HG03064 (cell line): ENCODE measurements around the gene SLC22A5.
A peak's percentile ranks its signal among the peaks of the same experiment; 100 is the strongest.
"Not testable (repeated sequence)": the region's sequence is repeated elsewhere in the genome, so short reads cannot be mapped to it uniquely, and the experiment has no call there.

Source experiments
- ATAC-seq: cut with Tn5 transposase; IDR thresholded peaks from one replicate; pipeline ENCODE4 v1.9.1; 2021; ENCODE audit warnings: low read depth; ENCODE audit not compliant: unreplicated experiment

The SLC22A5 gene

DNA sequence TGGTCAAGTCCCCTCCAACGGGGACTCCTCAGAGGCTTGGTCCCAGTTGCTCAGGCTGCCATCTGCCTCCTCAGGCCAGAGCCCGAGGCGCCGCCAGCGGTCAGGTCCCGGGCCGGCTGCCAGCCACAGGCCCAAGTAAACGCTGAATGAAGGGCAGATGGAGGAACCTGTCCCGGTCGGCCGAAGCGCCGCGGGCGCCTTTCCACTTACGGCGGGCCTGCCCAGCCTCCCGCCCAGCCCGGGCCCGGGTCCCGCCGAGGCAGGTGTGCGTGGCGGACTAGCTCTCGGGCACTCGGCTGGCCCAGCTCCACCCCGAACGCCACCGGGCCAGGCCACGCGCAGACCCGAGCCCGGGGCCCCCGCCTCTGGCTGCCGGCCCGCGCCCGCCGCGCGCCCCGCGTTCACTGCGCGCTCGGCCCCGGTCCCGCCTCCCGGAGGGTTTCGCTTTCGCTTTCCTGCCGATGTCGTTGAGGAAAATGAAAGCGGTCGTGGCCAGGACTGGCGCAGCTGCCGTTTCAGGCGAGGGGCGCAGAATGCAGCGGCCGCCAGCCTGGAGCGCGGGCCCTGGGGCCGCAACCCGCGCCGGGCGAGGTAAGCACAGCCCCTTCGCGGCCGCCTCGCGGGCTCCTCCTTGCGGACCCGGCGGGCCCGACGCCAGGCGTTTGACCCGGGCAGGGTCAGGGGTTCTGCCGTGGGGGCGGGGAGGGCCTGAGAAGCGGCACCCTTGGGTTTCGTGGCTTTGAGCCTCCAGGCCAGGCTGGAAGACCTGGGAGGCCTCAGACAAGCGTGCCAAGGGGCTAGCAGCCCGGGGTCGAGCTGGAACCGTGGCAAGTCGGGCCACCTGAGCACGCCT lies 41.2 kb downstream of the SLC22A5 start:
- peak; percentile 47 for ATAC-seq

DNA sequence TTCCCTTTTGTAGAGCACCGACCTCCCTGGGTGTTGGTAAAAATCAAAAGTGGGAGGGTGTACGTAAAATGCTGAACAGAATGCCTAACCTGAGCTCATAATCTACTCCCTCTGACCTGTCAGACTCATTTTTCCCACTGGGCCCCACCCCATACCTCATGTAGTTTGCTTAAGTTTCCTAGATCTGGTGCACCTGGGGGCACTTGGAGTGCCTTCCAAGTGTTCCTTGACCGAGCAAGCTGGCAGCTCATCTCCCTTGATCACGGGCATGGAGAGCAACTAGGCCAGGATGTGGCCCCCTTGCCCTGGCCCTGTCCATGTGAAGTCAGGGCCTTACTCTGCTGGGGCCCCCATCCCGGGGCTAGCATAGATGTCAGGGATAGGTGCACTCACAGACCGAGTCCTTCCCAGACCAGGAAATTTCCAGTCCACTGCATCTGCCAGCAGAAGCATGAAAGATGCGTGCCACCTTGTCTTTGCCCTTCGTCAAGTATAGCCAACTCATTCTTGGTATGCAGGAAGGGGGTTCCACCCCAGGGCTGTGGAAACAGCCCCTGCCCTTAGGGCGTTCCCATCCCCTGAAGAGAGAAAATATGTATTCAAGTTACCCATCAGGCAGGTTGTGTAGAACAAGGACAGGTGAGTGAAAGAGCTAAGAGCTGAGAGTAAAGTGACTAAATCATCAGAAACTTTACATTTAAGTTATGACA lies 41.9 kb downstream of the SLC22A5 start:
- peak; percentile 11 for ATAC-seq

DNA sequence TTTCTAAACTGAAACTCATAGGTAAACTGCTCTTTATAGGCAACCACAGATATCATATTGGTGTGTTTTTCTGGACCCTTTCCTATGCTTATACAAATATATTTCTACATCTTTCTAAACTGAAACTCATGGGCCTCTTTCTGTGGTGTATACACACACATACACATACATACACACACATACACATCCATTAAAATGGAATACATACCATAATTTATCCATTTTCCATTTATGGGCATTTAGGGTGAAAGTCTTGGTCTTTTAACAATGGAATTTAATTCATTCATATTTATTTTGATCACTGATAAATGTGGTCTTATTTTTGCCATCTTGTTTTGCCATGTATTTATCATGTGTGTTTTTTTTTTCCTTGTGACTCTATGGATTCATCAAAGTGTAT lies 44.1 kb downstream of the SLC22A5 start:
- no peak for ATAC-seq

DNA sequence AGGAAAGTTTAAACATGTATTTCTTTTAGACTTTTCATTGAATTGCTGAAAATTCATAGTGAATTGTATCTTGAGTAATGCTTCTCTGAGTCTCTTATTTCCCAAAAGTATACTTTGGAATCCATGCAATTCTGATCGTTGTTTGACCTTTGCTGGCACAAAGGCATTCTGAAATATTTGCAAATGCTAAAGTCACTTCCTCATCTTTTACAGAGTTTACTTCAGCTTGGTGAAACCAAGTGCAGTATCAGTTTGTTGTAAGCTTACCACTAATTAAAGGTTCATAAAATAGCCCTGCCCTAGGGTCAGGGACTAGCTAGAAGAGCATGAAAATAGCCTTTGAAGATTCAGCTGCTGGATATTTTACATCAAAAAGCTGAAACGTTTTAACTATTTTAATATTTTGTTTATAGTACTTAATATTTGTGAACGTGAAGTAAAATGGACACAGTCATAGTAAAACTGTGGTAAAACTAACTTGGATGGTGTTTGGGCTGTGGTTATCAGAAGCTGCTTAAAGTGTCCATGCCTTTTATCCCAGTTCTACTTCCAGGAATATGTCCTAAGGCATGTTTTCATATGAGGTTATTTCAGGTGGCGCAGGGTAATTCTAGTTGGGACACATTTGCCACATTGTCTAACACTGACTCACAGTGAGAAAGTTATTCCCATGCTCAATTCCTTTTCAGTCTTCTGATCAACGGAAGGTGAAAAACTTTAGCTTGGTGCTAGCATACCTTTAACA lies 45.3 kb downstream of the SLC22A5 start:
- ATAC-seq = no peak

DNA sequence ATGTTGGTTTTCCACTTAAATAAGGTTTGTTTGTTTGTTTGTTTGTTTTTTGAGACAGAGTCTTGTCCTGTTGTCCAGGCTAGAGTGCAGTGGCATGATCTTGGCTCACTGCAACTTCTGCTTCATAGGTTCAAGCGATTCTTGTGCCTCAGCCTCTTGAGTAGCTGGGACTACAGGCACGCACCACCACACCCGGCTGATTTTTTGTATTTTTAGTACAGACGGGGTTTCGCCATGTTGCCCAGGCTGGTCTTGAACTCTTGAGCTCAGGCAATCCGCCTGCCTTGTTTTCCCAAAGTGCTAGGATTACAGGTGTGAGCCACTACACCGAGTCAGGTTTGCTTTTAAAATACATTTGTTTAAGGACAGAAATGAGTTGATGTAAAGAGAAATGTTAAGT lies 46.0 kb downstream of the SLC22A5 start:
- ATAC-seq = not testable (repeated sequence)

DNA sequence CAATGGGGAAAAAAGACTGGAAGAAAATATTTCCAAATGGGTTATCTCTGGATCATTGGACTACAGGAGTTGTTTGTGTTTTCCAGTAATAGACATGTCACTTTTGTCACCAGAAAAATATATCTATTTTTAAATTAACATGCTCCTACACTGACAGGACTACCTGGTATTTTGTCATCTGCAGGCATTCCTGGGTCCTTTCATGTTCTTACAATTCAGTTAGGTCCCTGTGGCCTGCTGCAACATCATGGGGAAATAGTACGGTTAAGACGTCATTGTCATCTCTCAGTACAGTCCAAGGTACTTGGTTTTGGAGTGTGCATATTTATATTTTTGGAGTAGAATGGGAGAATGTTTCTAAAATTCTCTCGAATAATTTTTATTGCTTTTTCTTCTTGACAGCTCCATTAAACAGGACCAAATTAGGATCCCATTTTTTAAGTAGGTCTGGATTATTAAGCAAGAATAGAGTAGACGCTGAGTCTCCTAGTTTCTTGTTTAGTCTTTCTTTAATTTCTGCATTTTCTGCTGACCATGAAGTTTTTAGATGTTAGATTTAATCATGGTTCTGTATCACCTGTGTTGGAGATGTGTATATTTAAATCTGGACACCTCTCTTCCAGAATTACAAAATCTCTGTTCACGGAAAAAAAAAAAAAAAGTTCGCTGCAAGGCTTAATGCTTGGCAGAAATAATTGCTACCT lies 46.9 kb downstream of the SLC22A5 start:
- ATAC-seq = no peak

DNA sequence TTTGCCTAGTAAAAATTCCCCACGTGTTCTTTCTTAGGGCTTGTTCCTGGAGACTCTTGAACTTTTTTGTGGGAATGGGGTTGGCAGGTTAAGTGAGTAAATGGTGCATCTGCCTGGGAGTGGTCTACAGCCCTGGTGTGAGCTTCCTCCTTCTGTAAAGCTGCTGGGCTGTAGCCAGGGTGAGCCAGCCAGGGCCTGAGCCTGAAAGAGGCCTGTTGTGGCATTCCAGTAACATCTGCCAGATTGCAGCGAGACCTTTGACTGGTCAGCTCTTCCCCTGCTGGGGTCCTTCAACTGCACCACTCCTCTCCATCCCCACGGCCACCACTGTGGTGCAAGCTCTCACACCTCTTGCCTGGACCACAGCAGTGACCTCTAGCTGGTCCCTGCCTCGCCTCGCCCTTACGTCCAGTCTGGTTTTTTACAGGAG lies 47.5 kb downstream of the SLC22A5 start:
- ATAC-seq = no peak

DNA sequence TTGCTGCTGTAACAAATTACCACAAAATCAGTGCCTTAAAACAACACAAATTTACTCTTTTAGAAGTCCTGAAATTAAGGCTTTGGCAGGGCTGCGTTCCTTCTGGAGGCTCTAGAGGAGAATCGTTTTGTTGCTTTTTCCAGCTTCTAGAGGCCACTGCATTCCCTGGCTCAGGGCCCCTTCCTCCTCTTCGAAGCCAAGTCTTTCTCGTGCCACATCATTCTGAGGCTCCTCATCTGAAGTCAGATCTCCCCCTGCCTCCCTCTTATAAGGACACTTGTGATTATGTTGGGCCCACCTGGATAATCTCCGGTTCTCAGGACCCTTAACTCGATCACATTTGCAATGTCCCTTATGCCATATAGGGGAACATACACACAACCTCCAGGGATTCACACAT lies 48.0 kb downstream of the SLC22A5 start:
- ATAC-seq = no peak

DNA sequence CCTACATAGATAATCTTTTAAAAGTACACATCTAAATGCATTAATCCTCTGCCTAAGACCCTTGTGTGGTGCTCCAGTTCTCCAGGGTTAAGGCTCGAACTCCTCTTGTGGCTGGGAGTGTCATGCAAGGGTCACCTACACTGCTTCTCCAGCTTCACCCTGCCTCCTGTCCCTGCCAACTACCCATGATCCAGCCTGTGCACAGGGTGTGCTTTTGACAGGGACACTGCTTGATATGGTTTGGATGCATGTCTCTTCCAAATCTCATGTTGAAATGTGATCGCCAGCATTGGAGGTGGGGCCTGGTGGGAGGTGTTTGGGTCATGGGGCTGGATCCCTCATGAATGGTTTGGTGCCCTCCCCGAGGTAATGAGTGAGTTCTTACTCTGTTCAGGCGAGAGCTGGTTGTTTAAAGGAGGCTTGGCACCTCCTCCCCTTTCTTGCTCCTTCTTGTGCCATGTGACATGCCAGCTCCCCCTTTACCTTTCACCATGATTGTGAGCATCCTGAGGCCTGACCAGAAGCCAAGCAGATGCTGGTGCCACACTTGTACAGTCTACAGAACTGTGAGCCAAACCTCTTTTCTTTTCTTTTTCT lies 48.5 kb downstream of the SLC22A5 start:
- no peak for ATAC-seq

DNA sequence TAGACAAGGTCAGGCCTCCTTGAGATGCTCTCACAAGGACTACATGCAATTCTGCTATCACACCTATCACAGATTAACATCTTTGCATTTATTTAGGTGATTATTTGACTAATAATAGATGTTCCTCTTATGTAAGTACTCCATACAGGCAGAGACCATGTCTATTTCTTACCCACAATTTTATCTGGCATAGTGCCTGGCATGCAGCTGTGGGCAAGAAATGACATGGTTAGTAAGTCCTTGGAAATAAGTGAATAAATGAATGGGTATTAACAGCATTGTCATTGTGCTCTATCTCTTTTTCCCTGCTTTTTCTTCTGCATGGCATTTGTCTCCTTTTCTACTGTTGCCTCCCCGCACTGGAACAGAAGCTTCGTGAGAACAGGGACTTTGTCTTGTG lies 49.4 kb downstream of the SLC22A5 start:
- ATAC-seq = no peak

DNA sequence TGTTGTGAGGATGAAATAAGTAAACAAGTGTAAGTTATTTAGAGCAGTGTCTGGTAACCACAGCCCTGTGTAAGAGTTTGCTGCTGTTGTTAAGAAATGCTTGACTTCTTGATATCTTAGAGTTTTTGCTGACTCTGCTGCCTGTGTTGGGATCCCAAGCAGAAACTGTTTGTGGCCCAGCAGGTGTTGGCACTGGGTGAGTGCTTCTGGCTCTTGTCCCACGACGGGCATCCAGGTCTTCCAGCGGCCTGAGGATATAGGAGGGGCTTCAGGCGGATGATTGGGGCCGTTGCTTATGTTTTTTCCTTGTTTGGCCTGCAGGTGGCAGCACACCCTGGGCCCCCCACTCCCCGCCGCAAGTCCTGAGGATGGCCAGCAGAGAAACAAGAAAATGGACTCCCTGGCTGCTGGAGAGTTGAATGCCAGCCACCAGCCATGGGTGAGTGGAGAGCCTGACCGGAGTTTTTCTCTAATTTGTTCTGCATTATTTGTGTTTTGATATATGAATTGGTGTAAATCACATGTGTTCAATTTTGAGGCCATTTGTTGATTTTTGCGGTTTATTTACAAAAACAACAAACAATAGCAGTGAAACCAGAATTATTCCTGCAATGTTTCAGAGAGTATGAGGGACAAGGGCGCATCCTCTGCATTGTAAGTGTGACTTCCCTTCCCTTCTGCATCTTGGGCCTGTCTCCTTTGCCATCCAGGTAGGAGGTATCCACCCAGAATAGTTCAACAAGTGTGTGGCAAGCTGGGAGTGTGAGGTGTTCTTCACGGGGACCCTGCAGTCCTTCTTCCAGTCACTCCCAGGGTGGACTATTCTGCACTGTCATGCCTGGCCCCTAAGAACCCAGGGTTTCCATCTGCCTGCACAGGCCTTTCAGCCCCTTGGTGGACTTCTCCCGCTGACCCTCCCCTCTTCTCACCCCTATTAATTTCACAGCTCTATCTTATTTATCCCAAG lies 50.3 kb downstream of the SLC22A5 start:
- no peak for ATAC-seq

DNA sequence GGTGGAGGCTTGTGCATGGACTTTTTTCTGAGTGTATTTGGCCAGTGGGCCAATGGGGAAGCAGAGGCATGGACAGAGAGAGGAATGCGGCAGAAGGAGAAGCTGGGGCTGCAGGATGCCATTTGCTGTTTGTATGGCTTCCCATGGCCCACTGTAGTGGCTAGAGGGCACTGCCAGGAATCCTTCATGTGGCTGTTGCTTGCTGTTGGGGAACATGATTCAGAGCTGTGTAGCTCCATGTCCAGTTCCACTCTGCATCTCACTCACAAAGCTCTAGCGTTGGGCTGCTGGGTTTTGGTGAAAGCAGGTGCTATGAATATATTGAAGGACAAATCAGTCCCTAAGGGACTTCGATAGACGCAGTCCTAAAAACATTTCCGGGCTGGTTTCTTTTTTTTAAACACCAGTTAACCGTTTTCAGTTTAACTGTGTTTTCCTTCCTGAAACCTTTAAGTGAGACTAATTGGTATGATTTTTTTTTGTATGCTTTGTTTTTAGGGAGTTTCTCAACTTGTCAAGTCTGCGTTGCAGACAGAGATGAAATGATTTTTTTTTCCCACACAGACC lies 51.3 kb downstream of the SLC22A5 start:
- peak; percentile 50 for ATAC-seq

DNA sequence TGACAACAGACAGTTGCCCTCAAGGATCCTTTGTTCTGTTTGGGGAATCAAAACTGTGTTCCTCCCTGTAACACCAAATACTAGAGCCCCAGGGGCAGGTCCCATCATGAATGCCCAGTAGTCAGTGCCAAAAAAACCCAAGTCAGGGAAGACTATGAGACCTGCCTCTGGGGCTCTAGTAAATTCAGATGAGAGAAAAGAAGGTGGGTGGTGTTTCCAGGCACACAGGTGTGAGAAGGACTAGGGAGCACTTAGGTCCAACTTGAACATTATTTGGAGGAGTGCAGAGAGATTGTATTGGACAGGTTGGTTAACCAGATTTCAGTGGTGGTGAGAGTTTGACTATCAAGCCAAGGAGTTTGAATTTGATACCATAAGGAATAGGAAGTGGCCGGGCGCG lies 52.0 kb downstream of the SLC22A5 start:
- ATAC-seq = no peak

DNA sequence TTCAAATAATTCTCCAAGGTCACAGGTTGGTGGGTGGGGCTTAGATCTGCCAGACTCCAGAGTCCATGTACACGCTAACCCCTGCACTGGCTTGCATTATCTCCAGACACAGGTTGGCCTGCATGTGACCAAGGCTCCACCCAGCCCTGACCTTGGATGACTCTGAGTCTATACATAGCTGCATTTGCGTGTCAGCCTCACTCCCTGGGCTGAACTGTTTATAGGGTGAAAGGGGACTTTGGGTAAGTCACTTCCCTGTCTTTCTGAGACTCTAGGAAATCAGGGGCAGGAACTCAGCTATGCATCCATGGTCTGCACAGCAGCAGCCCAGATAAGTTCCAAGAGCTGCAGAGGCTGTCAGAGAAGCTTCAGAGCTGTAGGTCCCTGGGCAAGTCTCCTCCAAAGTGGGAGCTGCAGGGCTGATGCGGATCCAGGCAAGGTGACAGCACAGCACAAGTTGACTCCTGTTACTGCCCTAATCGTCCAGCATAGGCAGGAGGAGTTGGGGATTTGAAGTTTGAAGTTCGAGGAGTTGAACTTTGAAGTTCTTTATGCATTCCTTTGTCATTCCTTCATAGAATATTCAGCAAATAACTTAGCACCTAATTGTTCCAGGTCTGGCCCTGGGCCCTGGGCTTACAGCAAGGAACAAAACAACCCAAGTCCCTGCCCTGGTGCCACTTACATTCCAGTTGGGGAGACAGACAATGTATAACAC lies 53.4 kb downstream of the SLC22A5 start:
- ATAC-seq = peak; percentile 25

DNA sequence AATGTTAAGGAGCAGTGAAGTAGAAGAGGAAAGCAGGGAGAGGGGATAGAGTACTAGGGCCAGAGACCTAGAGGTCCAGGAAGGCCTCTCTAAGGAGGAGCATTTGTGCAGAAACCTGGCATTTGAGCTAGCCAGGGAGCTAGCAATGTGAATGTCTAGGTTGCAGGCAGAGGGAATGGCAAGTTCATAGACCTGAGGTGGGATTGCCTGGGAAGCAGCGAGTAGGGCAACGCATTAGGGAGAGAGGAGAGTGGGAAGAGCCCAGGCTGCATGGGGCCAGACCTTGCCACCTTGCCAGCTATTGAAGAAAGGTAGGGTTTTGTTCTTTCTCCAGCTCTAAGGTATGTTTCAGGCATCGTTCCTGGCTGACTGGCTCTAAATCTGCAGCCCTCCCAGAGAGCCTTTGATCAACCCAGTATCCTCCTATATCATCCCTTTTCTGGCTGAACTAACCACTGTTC lies 54.0 kb downstream of the SLC22A5 start:
- no peak for ATAC-seq

DNA sequence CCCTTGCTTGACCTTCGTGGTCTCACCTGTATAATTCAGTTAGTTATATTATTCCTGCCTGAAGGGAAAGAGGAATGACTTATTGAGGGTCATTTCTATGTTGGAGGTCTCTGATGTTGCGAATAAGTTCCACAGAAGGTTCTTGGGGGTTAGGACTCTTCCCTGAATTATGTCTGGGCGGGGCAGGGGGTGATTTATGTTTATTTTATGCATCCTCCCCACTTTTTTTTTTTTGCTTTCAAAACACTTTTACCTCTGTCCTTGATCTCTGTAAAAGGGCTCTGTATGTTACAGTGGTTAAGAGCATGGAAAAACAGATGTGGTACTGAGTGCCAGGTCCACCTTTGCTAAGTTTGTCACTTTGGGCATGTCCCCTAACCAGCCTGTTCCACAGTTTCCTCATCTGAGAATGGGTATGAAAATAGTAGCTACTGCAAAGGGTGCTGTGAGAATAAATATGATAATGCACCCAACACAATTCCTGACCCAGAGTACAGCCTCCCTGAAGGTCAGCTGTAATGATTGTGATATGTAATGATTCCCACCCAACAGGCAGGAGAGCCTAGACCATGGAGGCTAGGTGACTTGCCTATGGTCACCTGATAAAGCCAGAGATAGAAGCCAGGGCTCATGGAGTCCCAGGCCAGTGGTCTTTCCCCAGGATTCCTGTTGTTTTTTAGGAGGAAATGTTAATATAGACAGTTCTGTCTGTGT lies 54.8 kb downstream of the SLC22A5 start:
- no peak for ATAC-seq
